Myocyte (in vitro differentiated cells): Measurements from ENCODE around the gene HECTD4. TPM values are rescaled to one million over a fixed set of nuclear protein-coding genes. Genes with fewer than 3 reads are reported as not detected.
A peak's percentile ranks its signal among the peaks of the same experiment; 100 is the strongest.
"Not testable (repeated sequence)": the region's sequence is repeated elsewhere in the genome, so short reads cannot be mapped to it uniquely, and the experiment has no call there.

Experiments
- DNase-seq: peaks from one replicate; pipeline ENCODE4 v3.0.0-alpha.2; 2012; ENCODE audit warnings: low read depth
- total RNA-seq: library from RNA; depleted of rRNA; stranded (reverse); fragments of >200 nt; gene quantifications from 2 replicates; pipeline ENCODE4 v1.2.3, GENCODE V29; 2014

The HECTD4 gene
- total RNA-seq, 1 donor from 2014 or later, result 26.0 TPM

- no peak for DNase-seq
These were observed 24.6 kb upstream of the HECTD4 start for GRCh38 chr12:112406519-112407488.

DNA sequence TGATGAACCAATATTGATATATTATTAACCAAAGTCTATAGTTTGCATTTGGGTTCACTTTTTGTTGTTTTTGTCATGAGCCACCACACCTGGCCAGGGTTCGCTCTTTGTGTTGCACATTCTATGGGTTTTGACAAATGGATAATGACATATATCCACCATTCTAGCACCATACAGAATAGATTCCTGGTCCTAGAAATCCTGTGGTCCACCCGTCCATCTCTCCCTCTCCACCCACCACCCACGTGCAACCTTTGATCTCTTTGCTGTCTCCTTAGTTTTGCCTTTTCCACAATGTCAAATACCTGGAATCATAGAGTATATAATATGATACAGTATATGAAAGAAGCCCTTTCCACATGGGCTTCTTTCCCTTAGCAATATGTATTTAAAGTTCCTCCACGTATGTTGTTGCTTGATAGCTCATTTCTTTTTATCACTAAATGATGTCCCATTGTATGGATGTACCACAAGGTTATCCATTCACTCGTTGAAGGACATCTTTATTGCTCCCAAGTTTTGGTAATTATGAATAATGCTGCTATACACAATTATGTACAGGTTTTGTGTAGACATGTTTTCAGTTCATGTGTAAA lies 19.8 kb upstream of the HECTD4 start:
- DNase-seq, result no peak

DNA sequence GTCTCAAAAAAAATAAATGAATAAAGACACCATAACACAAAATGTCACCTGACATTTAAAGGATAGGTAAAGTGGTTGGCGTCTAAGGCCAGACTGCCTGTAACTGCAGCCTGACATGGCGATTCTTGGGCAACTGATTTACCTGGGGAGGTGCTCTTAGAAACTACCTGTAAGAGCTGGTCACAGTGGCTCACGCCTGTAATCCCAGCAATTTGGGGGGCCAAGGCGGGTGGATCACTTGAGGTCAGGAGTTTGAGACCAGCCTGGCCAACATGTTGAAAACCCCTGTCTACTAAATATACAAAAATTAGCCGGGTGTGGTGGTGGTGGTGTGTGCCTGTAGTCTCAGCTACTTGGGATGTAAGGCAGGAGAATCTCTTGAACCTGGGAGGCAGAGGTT lies 18.8 kb upstream of the HECTD4 start:
- DNase-seq, result no peak

DNA sequence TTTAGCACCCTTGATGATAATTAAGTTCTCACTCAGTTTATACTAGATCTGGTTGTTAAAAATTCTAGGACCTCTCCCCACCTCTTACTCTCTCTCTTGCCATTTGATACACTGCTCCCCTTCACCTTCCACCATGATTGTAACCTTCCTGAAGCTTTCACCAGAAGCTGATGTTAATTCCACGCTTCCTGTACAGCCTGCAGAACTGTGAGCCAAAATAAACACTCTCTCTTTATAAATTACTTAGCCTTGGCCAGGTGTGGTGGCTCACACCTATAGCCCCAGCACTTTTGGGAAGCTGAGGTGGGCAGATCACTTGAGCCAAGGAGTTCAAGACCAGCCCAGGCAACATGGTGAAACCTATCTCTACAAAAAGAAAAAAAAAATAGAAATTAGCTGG lies 11.1 kb upstream of the HECTD4 start:
- no peak for DNase-seq

DNA sequence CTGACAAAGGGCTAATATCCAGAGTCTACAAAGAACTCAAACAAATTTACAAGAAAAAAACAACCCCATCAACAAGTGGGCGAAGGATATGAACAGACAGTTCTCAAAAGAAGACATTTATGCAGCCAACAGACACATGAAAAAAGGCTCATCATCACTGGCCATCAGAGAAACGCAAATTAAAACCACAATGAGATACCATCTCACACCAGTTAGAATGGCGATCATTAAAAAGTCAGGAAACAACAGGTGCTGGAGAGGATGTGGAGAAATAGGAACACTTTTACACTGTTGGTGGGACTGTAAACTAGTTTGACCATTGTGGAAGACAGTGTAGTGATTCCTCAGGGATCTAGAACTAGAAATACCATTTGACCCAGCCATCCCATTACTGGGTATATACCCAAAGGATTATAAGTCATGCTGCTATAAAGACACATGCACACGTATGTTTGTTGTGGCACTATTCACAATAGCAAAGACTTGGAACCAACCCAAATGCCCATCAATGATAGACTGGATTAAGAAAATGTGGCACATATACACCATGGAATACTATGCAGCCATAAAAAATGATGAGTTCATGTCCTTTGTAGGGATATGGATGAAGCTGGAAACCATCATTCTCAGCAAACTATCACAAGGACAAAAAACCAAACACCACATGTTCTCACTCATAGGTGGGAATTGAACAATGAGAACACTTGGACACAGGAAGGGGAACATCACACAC lies 7.9 kb upstream of the HECTD4 start:
- not testable (repeated sequence) for DNase-seq

DNA sequence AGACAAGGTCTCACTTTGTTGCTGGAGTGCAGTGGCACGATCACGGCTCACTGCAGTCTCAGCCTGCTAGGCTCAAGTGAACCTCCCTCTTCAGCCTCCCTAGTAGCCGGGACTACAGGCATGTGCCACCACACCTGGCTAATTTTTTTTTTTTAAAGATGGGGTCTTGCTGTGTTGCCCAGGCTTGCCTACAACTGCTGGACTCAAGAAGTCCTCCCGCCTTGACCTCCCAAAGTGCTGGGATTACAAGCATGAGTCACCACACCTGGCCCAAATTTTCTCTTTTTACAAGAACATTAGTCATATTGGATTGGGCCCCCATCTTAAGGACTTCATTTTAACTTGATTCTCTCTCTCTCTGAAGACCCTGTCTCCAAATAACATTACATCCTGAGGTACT lies 7.0 kb upstream of the HECTD4 start:
- DNase-seq, result no peak

- no peak for DNase-seq
These were observed 4.5 kb upstream of the HECTD4 start for GRCh38 chr12:112386726-112387125.

- DNase-seq, result no peak
These were observed 635 bp upstream of the HECTD4 start for GRCh38 chr12:112382866-112383265.

- DNase-seq, result peak; percentile 79
These were observed 787 bp downstream of the HECTD4 start for GRCh38 chr12:112381406-112381882.

DNA sequence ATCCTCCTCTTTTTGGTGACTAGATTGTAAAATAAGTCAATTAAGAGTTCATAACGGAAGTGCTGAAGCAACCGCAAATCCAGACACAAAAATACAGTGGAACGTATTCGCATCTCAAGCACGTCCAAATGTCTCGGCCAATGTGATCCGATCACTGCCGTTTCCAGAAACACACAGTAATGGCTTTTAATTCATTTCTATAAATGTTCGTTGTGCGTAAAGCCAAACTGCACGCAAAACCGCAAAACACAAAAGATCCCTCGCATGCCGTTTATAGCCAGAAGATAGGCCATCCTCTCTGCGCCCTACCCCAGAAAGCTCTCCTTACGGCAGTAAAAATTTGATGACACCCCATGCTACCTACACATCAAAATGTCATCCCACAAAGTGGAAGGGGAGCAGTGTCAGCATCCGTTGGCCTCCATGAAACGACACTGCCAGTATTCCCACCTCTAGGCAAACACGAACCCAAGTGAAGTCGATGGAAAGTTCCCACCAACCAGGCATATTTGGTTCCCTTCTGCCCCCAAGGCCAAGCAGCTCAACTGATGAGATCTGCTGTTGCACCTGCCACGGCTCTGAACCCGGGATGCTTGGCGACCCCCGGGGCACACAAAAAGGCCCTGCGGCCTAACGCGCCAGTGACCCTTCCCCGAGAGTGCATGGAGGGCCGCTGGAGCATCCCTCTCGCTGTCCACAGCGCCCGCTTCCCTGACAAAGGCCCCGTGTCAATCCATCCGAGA lies 1.4 kb downstream of the HECTD4 start:
- DNase-seq, result no peak

GRCh38 chr12:112375105-112375504 lies 7.1 kb downstream of the HECTD4 start:
- DNase-seq, result no peak

GRCh38 chr12:112374166-112374740 lies 8.0 kb downstream of the HECTD4 start:
- no peak for DNase-seq

GRCh38 chr12:112370868-112371510 lies 11.2 kb downstream of the HECTD4 start:
- no peak for DNase-seq

- DNase-seq, result no peak
These were observed 12.0 kb downstream of the HECTD4 start for GRCh38 chr12:112370199-112370598.

DNA sequence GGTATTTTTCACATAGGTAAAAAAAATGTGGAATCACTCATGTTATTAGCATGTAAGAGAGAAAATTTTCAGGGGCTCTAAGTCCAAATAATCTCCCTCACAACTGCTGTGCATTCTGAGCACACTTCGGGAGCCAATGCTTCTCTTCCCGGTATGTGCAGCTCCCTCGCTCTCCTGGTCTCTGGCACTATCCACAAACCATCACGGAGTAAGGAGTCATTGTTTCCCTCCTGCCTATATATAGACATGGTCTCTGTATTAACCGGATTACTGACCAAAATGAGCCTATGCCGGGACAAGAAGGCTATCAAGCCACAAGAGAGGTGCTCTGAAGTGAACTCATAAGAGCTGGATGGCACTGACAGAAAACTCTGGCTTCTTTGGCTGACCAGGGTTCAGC lies 13.4 kb downstream of the HECTD4 start:
- peak; percentile 15 for DNase-seq

GRCh38 chr12:112367965-112368364 lies 14.3 kb downstream of the HECTD4 start:
- DNase-seq, result no peak

DNA sequence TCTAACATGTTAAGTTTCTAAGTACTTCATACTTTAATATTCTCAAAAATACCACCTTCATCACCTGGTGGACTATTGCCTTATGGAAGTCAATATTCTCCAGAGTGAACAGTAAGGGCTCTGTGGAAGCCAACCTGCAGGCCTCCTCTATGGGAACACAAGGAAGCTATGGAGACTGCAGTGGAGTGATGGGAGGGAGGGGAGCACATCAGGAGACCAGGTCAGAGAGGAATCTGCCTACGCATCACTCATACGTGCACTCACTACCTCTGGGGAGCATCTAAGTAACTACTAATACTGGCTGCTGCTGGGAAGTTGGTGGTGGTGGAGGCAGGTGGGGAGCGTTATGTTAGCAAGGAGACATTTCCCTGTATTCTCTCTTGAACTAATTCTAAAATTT lies 19.9 kb downstream of the HECTD4 start:
- DNase-seq, result no peak

- DNase-seq, result no peak
These were observed 21.0 kb downstream of the HECTD4 start for GRCh38 chr12:112361271-112361670.

- DNase-seq, result no peak
These were observed 22.9 kb downstream of the HECTD4 start for GRCh38 chr12:112359290-112359689.

DNA sequence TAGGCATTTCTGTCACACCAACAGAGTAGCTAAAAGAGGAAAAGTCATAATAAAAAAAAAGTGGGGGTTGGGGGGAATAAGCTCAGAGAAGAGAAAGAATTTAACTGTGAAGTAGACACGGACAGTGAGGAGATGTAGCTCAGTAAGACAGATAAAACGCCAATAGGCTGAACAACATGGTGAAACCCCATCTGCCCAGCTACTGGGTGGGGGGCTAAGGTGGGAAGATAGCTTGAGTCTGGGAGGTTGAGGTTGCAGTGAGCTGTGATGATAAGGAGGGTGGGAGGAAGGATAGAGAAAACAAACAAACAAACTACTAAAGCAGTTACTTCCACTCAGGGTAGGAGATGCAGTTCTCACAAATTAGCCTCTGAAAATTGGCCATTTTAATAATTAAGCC lies 25.0 kb downstream of the HECTD4 start:
- no peak for DNase-seq
